Measurements from ENCODE around the gene PLPP3.
A peak's percentile ranks its signal among the peaks of the same experiment; 100 is the strongest.

PLPP3 gene

DNA sequence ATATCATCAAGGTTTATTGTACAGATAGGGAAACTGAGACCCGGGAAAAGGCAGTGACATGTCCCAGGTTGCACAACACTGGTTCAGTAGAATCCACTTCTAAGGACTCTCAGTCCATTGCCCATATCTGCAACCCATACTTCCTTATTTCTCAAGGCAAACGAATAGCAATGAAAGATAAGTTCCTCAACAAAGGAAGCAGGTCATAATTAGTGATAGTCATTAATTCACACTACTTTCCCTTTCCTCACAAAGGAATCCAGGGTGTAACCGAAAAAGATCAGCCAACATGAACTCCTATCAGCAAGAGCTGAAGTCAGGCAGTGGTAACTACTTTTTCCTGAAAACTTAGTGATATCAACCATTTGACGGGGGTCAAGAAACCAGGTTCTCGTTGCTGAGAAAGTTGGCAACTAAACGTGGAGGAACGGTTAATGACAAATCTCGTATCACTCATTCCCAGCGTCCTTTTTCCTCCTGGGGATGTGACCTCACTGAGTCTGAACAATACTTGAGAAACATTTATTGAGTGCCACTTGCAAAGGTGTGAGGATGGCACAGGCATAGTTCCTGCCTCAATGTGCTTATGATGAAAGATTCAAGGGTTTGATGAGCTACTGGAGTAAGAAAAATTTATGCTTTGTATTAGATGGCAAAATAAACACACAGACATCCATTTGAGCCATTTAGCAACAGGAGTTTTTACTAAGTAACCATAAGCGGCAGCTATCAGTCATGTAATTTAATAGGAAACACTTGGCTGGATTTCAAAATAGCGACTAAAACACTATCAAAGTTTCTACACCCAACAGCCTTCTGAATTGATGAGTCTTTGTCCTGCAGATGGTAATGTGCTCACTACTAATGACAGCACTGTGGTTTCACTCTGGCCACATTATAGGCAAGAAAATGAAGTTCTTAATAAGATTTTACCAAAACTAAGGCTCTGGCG is 82.3 kb downstream of the PLPP3 start:
- DNase-seq (ENCODE audit: low spot score), result no peak

DNA sequence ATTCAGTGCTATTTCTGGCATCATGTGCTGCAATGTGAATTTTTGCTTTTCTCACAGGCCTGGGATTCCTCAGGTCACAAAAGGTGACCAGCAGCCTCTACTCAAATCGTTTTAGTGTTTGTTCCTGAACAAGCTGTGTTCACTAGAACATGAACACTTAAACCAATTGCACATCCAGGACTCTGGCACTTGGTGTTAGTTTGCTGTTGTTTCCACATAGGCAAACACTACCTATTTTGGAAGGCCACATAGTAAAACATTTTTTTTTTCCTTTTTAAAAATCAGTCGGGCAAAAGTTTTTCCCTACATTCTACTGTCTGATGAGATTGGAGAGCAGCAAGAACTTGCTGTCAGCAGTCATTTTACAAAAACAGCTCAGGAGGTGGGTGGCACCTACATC is 83.2 kb downstream of the PLPP3 start:
- no peak for DNase-seq (ENCODE audit: low spot score)

DNA sequence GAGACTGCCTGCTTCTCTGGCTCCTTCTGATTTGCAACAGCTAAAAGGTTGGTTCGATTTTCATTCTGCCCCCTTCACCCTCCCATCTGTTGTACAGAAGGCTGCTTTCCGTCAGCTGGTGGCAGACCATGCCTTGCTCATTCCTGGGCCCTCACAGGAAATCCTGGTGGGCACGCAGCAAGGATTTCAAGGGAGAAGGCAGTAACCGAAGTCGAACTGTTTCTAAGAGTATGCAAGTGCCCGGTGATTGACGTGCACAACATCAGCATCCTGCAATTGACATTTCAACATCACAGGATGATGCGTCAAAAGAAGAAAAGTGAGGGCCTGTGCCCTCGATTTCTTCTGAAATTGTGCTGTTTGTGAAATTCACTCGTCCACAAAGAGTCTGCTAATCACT is 83.8 kb downstream of the PLPP3 start:
- no peak for DNase-seq (ENCODE audit: low spot score)

DNA sequence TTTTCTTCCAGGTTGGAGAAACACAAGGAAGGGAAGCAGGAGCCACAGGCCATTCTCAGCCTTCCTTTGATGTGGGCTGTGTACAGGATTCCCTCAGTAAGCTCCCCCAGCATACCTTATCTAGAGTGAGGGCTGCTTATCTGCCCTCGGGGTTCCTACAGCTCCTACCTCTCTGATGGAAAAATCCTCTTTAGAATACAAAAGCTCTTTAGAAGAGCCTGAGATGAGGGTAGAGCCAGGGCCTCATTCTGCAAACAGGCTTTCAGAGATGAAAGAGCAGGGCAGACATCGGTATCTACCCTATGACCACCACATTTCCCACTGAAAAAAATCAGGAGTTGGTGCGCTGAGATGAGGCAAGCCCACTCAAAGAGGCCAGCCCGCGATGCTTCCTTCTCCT is 85.1 kb downstream of the PLPP3 start:
- DNase-seq (ENCODE audit: low spot score), result no peak

DNA sequence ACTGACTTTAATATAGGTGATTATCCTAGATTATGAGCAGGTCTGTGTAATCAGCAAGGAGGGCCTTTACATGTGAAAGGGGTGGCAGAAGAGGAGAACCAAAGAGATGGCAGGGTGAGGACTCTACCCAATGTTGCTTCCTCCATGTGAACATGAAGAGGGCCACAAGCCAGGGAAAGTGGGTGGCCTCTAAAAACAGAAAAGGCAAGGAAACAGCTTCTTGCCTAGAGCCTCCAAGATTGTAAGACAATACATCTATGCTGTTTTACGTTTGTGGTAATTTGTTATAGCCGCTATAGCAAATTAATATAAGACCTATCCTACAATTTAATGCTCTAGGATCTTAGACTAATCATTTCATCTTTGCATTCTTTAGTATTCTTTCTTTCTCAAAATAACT is 85.5 kb downstream of the PLPP3 start:
- no peak for DNase-seq (ENCODE audit: low spot score)

DNA sequence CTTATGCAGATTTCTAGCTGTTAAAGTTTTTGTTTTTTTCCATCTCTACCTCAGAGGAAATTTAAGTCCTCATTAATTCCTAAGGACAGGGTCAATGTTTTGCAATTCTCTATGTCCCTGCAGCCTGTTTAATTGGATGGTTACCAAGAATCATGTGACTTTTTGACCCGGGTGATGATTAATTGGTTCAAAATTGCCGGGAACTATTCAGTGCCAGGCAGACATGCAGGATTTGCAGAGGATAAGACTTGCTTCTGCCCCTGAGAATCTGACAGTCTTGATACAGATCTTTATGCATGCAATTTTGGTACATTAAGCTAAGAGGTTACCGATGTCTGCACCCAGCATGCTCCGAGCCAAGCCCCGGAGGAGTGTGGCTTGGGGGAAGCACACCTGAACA is 87.9 kb downstream of the PLPP3 start:
- peak; percentile 45 for DNase-seq (ENCODE audit: low spot score)

DNA sequence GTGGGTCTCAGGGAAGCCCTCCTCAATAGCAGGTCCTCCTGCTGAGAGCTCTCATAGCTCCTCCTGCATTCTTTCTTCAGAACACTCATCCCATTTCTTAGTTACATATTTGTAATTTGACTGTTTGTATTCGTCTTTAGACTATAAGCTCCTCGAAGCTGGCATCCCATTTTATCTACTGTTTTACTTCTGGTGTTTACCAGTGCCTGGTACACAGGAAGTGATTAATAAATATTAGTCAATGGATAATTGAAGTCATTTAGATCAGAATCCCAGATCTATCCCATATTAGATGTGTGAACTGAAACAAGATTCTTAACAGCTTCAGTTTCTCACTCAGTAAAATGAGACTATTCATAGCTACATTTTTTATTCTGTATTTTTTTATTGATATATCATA is 88.7 kb downstream of the PLPP3 start:
- DNase-seq (ENCODE audit: low spot score), result no peak

DNA sequence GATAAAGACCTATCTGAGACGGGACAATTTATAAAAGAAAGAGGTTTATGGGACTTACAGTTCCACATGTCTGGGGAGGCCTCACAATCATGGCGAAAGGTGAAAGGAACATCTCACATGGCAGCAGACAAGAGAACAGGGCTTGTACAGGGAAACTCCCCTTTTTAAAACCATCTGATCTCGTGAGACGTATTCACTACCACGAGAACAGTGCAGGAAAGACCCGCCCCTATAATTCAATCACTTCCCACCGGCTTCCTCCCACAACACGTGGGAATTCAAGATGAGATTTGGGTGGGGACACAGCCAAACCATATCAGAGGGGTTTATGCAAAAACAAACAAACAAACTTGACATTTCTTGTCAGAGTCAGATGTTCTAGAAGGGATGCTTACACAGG is 89.7 kb downstream of the PLPP3 start:
- DNase-seq (ENCODE audit: low spot score), result no peak

DNA sequence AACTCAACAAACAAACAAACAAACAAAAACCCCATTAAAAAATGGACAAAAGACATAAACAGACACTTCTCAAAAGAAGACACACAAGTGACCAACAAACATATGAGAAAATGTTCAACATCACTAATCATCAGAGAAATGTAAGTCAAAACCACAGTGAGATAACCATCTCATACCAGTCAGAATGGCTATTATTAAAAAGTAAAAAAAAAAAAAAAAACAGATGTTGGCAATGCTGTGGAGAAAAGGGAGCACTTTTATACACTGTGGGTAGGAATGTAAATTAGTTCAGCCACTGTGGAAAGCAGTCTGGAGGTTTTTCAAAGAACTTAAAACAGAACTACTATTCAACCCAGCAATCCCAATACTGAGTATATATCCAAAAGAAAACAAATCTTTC is 94.7 kb downstream of the PLPP3 start:
- no peak for DNase-seq (ENCODE audit: low spot score)

DNA sequence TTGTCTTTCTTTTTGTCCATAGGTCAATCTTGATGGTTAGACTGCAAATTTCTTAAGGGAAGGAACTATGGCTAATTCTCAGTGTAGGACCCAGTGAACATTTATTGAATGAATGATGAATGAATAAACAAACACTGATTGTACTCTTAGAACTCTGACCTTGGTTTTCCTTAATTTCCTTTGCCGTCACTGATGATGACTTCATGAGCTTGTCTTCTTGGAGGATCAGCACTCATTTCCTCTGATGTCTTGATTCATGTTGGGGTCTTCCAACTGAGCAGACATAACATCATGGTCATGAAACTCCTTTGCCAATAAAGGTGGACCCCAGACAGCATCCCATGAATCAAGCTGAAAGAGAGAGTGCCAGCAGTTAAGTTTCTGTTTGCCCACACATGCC is 96.3 kb downstream of the PLPP3 start:
- no peak for DNase-seq (ENCODE audit: low spot score)

DNA sequence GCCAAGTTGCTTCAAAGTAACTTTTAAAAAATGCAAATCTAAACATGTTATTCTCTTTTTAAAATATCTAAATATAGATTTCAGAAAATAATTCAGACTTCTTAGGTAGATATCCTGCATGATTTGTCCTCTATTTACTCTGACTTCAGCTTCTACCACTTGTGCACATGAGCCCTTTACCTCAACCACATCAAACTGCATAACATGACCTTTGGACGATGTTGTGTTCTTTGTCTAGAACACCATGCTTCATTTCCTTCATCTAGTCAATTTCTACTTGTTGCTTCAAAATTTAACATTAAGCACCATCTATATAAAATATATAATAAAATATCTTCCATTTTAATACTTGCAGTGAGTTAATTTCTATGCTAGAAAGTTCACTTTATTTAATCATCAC is 96.9 kb downstream of the PLPP3 start:
- no peak for DNase-seq (ENCODE audit: low spot score)

DNA sequence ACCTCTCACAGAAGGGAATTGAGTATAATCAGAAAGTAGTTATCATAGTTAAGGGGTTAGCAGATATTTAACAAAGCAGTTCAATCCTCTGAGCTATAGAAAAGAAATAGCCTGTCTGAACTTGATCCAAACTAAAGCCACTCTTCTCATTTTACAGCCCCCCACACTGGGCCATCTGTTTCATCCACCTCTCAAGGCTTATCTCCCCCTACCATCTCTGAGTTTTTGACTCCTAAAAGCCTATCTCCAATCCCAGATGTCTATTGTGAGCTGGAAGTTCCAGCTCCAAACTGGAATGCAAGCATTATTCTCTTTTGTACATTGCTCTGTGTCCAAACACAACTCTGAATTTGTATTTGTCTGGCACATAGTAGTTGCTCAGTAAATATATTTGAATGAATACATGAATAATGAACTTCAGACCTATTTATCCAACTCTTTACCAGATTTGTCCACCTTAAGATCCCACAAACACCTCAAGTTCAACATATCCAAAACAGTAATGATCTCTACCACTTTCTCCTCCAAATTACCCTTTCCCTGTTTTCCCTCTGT is 98.1 kb downstream of the PLPP3 start:
- no peak for DNase-seq (ENCODE audit: low spot score)

DNA sequence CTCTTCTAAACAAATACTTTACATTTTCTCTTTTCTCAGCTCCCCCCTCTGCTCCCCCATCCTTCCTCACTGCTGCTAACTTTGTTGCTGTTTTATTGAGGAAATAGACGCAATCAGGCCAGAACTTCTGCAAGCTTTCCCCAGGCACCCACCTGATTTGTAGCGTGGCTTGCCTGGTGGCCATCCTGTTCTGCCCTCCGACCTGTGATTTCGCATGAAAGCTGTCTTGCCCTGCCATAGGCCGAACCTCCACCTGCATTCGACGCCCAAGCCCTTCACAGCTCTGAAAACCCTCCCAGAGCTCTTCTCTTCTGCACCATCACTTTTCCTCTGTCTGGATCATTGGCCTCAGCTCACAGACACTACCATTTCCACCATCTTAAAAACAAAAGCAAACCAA is 100.6 kb downstream of the PLPP3 start:
- no peak for DNase-seq (ENCODE audit: low spot score)

DNA sequence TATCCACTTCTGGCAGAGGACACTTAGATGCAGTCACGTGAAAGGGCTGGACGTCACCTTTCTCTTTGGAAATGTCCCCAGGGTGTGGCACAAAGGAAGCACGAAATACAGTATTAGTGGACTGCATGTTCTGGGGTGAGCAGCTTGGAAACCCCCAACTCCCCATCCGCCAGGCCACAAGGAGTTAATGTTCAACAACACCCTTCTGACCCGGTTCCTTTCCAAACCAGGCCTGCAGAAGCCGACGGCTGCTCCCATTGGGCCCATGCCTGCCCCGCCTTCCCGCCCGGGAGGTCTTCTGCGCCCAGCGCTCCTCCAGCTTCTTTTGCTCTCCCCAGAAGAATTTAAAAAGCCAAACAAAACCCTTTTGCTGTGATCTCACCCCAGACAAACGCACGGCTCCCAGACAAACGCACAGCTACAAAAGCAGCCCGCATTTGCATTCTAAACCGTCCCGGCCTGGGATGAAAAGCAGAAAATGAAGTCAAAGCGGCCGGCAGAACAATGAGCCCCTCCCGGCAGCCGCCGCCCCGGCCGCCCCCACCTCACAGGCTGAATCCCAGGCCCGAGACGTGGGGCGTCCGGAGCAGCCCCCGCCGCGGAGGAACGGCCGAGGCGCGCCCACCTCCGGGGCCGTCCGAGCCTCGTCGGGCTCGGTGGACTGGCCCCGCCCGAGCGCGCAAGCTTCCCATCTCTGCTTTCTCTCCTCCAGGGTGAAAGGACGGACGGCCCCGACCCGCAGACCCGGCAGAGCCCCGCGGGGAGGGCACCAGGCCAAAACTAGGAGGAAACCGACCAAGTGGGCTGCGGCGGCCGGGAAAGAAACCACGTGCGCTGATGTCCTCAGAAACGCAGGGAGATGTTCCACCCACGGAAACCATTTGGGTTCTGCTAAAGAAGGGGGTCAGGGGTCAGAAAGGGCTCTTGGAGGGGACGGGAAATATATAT is 101.9 kb downstream of the PLPP3 start:
- peak; percentile 80 for DNase-seq (ENCODE audit: low spot score)

DNA sequence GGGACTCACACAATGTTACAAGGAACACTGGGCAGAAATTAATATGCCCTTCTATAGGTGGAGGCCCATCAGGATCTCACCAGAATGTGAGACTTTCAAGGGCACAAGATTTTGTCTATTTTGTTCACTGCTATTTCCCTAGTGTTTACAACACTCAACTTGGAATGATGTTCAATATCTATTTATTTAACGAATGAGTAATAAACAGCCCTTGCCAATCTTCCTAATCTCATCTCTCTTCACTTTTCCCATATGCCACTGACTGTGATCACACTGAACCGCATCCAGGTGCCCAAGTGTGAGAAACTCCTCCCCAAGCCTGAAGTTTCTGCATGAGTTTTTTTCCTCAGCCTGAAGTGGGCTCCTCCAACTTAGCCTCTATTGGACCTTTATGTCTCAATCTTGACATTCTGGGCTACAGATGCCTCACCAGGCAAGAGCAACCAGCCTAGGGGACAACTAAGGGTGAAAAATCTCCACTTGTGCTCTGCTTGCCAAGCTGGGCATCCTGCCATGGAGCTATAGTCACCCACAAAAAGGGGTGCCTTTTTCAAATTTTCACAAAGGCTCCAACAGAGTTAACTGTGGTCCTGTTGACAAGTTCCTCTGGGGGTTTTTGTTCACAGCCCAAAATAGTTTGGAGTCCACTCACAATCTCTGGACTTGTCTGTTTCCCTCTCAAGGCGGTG is 105.6 kb downstream of the PLPP3 start:
- no peak for DNase-seq (ENCODE audit: low spot score)

DNA sequence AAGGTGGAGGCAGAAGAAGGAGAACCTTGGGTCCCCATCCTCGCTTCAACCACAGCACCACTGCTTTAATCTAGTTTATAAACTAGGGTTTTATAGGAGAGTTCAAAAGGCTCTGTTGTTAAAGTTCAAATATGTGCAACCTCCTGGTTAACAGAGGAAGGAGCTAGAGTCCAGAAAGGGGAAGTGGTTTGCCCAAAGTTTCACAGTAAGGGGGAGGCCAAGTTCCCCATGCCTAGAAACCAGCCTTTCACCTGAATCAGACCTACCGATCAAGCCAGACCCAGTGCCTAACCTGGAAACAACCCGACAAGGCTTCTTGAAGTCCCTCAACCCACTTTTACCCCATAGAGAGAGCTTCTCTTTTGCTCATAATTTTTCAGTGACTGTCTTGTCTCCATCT is 106.5 kb downstream of the PLPP3 start:
- DNase-seq (ENCODE audit: low spot score), result no peak

DNA sequence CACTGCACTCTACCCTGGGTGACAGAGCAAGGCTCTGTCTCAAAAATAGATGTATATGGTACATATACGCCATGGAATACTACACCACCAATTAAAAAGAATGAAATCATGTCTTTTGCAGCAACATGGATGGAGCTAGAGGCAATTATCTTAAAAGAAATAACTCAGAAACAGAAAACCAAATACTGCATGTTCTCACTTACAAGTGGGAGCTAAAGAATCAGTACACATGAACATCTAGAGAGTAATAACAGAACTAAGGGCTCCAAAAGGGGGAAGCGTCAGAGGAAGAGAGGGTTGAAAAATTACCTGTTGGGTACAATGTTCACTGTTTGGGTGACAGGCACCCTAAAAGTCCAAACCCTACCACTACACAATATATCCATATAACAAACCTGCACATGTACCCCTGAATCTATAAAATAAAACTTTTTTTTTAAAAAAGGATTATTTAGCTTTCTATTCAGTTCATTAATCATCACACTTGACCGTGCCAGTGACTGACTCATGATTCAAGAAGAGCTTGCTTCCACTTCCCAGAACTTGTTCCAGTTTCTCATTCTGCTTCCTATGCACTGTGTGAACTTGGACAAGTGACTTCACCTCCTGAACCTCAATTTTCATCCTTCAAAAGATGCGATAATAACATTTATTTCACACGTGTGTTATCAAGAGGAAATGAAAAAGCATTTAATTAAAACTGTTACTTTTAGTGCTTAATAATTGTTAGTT is 109.6 kb downstream of the PLPP3 start:
- peak; percentile 63 for DNase-seq (ENCODE audit: low spot score)

DNA sequence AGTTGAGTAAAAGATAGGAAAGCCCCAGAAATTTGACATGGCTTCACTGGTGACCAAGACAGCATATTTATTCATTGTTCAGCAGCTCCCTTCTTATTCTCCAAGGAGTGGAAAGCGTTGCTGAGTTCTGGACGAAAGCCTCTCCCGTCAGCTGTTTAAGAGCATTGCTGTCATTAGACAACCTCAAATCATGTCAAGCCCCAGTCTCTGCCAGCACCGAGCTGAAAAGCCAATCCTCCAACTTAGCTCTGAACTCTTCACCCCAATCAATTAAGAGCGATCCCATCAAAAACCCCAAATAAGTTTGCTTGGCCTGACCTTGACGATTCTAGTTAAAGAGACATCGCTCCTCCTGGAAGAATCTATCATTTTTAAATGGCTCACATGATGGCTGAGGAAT is 110.8 kb downstream of the PLPP3 start:
- DNase-seq (ENCODE audit: low spot score), result no peak

DNA sequence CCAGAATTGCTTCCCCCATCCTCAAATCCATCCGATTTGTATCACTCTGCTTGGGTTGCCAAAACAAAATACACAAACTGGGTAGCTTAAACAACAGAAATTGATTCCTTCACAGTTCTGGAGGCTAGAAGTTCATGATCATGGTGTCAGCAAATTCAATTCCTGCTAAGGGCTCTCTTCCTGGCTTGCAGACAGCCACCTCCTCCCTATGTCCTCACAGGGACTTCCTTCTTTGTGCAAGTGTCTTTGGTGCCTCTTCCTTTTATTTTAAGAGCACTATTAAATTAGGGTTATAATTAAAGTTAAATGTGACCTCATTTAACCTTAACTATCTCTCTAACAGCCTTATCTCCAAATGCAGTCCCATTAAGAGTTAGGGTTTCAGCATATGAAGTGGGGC is 112.8 kb downstream of the PLPP3 start:
- DNase-seq (ENCODE audit: low spot score), result no peak

DNA sequence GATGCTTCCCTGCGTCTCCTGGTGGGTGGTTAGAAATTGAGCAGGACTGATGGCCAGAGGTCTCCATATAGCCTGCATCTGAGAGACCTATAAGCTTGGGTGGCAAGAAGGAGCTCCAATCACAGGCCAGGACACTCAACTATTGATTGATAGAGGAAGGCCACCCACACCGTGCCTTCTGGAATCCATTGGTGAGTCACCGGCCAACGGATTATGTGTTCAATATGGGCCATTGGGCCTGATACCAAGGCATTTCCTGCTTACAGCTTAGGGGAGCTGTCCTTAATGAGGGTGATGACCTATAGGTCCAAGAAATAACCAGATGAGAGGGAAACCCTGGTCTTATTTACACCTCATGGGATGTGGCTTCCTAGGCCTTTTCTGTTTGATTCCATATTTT is 115.1 kb downstream of the PLPP3 start:
- DNase-seq (ENCODE audit: low spot score), result no peak

DNA sequence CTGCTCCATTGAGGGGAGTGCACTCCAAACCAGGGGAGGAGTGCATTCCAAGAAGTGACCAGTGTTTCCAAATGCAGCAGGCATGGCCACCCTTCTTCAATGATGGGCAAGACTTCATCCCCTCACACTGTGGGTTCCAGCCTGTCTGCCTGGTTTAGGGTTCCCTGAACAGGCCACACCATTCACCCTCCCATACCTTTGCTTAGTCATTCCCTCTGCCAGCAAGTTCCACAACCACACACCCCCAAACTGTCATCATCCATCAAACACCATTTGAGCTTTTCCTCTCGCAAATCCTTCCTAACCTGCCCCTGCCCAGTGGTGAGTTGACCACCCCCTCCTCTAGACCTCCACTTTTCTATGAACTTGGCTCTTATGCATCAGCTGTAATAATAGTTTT is 116.0 kb downstream of the PLPP3 start:
- DNase-seq (ENCODE audit: low spot score), result no peak

Data from AG20443 (cell line).